ENCODE data around the gene SKA3.
"Not testable (repeated sequence)": the region's sequence is repeated elsewhere in the genome, so short reads cannot be mapped to it uniquely, and the experiment has no call there.

SKA3 gene

GRCh38 chr13:21142766-21143165 is 33.6 kb downstream of the SKA3 start:
- Histone ChIP-seq H2AFZ (ENCODE audit: low read depth, low read length) (no peak overlapping the region), H3K36me3 (replicated peaks; ENCODE audit: low read depth, low read length) (peaks cover 39% of the 10 kb centered on the region), H3K9ac (ENCODE audit: low read length) (no peak overlapping the region), H3K27ac (ENCODE audit: low read length) (no peak overlapping the region), H3K4me2 (ENCODE audit: low read length) (no peak overlapping the region), H3K9me3 (ENCODE audit: insufficient read depth, low read length) (no peaks in the 10 kb centered on the region), H4K20me1 (ENCODE audit: insufficient read depth, low read length) (peaks cover 20% of the 10 kb centered on the region), H3K4me1 (ENCODE audit: low read length) (peaks cover 14% of the 10 kb centered on the region), H3K4me3 (ENCODE audit: low read length) (no peak overlapping the region), H3K27me3 (ENCODE audit: low read depth, low read length) (no peaks in the 10 kb centered on the region), H3K79me2 (ENCODE audit: low read length) (peaks cover 61% of the 10 kb centered on the region)
- TF ChIP-seq CTCF (IDR thresholded peaks at IDR 0.05; ENCODE audit: low read depth, low read length) (no peak), EZH2phosphoT487 (IDR thresholded peaks at IDR 0.05; ENCODE audit: low read depth) (no peak)

- H3K4me1 ChIP-seq (ENCODE audit: low read length) = peaks cover 14% of the 10 kb centered on the region
- H2AFZ ChIP-seq (ENCODE audit: low read depth, low read length) = peak overlapping the region; percentile 65
- H3K9ac ChIP-seq (ENCODE audit: low read length) = peak overlapping the region; percentile 76
- TF ChIP-seq CTCF (IDR thresholded peaks at IDR 0.05; ENCODE audit: low read depth, low read length) = no peak
- no peak for TF ChIP-seq EZH2phosphoT487 (IDR thresholded peaks at IDR 0.05; ENCODE audit: low read depth)
- peaks cover 40% of the 10 kb centered on the region for H3K79me2 ChIP-seq (ENCODE audit: low read length)
- peak overlapping the region; percentile 78 for H3K4me2 ChIP-seq (ENCODE audit: low read length)
- no peaks in the 10 kb centered on the region for H3K9me3 ChIP-seq (ENCODE audit: insufficient read depth, low read length)
- peak overlapping the region; percentile 75 for H3K27ac ChIP-seq (ENCODE audit: low read length)
- peaks cover 19% of the 10 kb centered on the region for H3K36me3 ChIP-seq (replicated peaks; ENCODE audit: low read depth, low read length)
- H4K20me1 ChIP-seq (ENCODE audit: insufficient read depth, low read length) = peaks cover 15% of the 10 kb centered on the region
- no peaks in the 10 kb centered on the region for H3K27me3 ChIP-seq (ENCODE audit: low read depth, low read length)
- H3K4me3 ChIP-seq (ENCODE audit: low read length) = peak overlapping the region; percentile 90
Measured at GRCh38 chr13:21139374-21139773, 37.0 kb downstream of the SKA3 start.

GRCh38 chr13:21138561-21138960 is 37.8 kb downstream of the SKA3 start:
- Histone ChIP-seq H3K79me2 (ENCODE audit: low read length) (peaks cover 32% of the 10 kb centered on the region), H3K4me3 (ENCODE audit: low read length) (no peak overlapping the region), H3K9ac (ENCODE audit: low read length) (no peak overlapping the region), H3K4me1 (ENCODE audit: low read length) (peaks cover 16% of the 10 kb centered on the region), H3K27ac (ENCODE audit: low read length) (no peak overlapping the region), H4K20me1 (ENCODE audit: insufficient read depth, low read length) (peaks cover 10% of the 10 kb centered on the region), H3K9me3 (ENCODE audit: insufficient read depth, low read length) (no peaks in the 10 kb centered on the region), H3K27me3 (ENCODE audit: low read depth, low read length) (peaks cover 1% of the 10 kb centered on the region; the same call in 1 of the 2 replicates), H3K4me2 (ENCODE audit: low read length) (no peak overlapping the region; the same call in 1 of the 2 replicates), H2AFZ (ENCODE audit: low read depth, low read length) (0 out of 2 replicates have a peak overlapping the region, but pooled peaks have one; percentile 28), H3K36me3 (replicated peaks; ENCODE audit: low read depth, low read length) (peaks cover 16% of the 10 kb centered on the region)
- TF ChIP-seq EZH2phosphoT487 (IDR thresholded peaks at IDR 0.05; ENCODE audit: low read depth) (no peak), CTCF (IDR thresholded peaks at IDR 0.05; ENCODE audit: low read depth, low read length) (no peak)

GRCh38 chr13:21137696-21138095 is 38.7 kb downstream of the SKA3 start:
- no peak overlapping the region for H2AFZ ChIP-seq (ENCODE audit: low read depth, low read length)
- TF ChIP-seq EZH2phosphoT487 (IDR thresholded peaks at IDR 0.05; ENCODE audit: low read depth) (no peak), CTCF (IDR thresholded peaks at IDR 0.05; ENCODE audit: low read depth, low read length) (no peak)
- no peak overlapping the region for H3K4me3 ChIP-seq (ENCODE audit: low read length)
- H3K4me1 ChIP-seq (ENCODE audit: low read length) = peaks cover 19% of the 10 kb centered on the region
- no peak overlapping the region for H3K27ac ChIP-seq (ENCODE audit: low read length)
- no peak overlapping the region for H3K4me2 ChIP-seq (ENCODE audit: low read length)
- peaks cover 7% of the 10 kb centered on the region for H3K36me3 ChIP-seq (replicated peaks; ENCODE audit: low read depth, low read length)
- H3K79me2 ChIP-seq (ENCODE audit: low read length) = peaks cover 23% of the 10 kb centered on the region
- H3K9me3 ChIP-seq (ENCODE audit: insufficient read depth, low read length) = no peaks in the 10 kb centered on the region
- peaks cover 2% of the 10 kb centered on the region for H4K20me1 ChIP-seq (ENCODE audit: insufficient read depth, low read length)
- peaks cover 6% of the 10 kb centered on the region; the same call in 1 of the 2 replicates for H3K27me3 ChIP-seq (ENCODE audit: low read depth, low read length)
- H3K9ac ChIP-seq (ENCODE audit: low read length) = no peak overlapping the region

GRCh38 chr13:21135833-21136232 is 40.5 kb downstream of the SKA3 start:
- H3K9me3 ChIP-seq (ENCODE audit: insufficient read depth, low read length); H3K4me3 ChIP-seq (ENCODE audit: low read length); H3K9ac ChIP-seq (ENCODE audit: low read length); H4K20me1 ChIP-seq (ENCODE audit: insufficient read depth, low read length); H3K27ac ChIP-seq (ENCODE audit: low read length); H3K4me2 ChIP-seq (ENCODE audit: low read length); H3K79me2 ChIP-seq (ENCODE audit: low read length); H3K36me3 ChIP-seq (replicated peaks; ENCODE audit: low read depth, low read length); H2AFZ ChIP-seq (ENCODE audit: low read depth, low read length); H3K27me3 ChIP-seq (ENCODE audit: low read depth, low read length): not testable (repeated sequence)
- H3K4me1 ChIP-seq (ENCODE audit: low read length) = peaks cover 12% of the 10 kb centered on the region; the same call in 1 of the 2 replicates
